ENCODE data around the gene SQOR. TPM values are rescaled to one million over a fixed set of nuclear protein-coding genes. Genes with fewer than 3 reads are reported as not detected.

The SQOR gene
- total RNA-seq, 1 experiment from 2014 or later, result 17.6 TPM

DNA sequence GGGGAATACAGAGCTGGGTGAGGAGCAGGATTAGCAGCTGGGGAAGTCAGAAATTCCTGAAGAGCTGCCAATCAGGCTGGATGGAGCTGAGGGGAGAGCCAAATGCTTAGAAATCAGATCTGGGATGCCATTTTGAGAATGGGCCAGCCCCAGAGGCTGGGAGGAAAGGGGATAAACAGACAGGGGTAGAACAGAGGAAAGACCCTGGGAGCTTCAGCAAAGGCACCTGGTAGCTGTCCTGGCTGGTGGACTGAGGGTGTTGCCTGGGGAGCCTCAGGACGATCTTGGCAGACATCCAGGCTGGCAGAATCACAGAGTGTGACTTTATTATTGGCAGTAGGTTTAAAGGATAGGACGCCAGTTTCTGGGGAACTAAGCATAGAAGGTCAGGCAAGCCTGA lies 97.8 kb downstream of the SQOR start:
- no peak for TF ChIP-seq EZH2 (IDR thresholded peaks at IDR 0.05)
- TF ChIP-seq ZFX (IDR thresholded peaks at IDR 0.05), result no peak
- no peak for TF ChIP-seq SP1 (IDR thresholded peaks at IDR 0.05; ENCODE audit: low read depth)
- TF ChIP-seq JUND (IDR thresholded peaks at IDR 0.05), result no peak
- Histone ChIP-seq H3K36me3 (ENCODE audit: control insufficient read depth in 1 of 2, insufficient read depth in 2 of 2, low read length in 2 of 2) (no peaks in the 10 kb centered on the region), H3K4me1 (ENCODE audit: control insufficient read depth in 1 of 2, insufficient read depth in 2 of 2, low read length in 2 of 2) (no peaks in the 10 kb centered on the region), H4K20me1 (ENCODE audit: insufficient read depth) (no peaks in the 10 kb centered on the region), H3K4me3 (replicated peaks in 1 of 2; ENCODE audit: low read depth in 1 of 2, low read length in 2 of 2) (no peak overlapping the region), H3K9me2 (ENCODE audit: insufficient read depth) (no peaks in the 10 kb centered on the region), H3K27ac (ENCODE audit: low read depth, low read length) (no peak overlapping the region), H2AFZ (ENCODE audit: low read depth, low read length, poor library complexity, severe bottlenecking) (no peak overlapping the region), H3K9me3 (ENCODE audit: control insufficient read depth in 1 of 2, insufficient read depth in 1 of 2, low read depth in 1 of 2, low read length in 2 of 2) (no peaks in the 10 kb centered on the region), H3K9ac (ENCODE audit: low read length) (no peak overlapping the region), H3K4me2 (ENCODE audit: low read length) (no peak overlapping the region), H3K79me2 (ENCODE audit: insufficient read depth, low read length) (no peaks in the 10 kb centered on the region), H3K27me3 (ENCODE audit: insufficient read depth, low read length) (peaks cover 59% of the 10 kb centered on the region)
- DNase-seq (ENCODE audit: low read depth, low spot score) (no peak), ATAC-seq (no peak)
- RAD21 ChIA-PET (ENCODE audit: low non-redundant PET in 1 of 2, low total read pairs in 2 of 2, uncharacterized antibody in 2 of 2, unreplicated experiment in 2 of 2), result no interaction called here
- CTCF ChIA-PET, result interaction anchor here (1.2 to 1.6 kb wide), 2 partner anchors 18 to 27 kb away, joined by 4 read pairs; no protein-coding TSS in a partner anchor
- intact Hi-C loops (cut with micrococcal nuclease), result no loop called here
- BruUV-seq (replicated peaks), result no TSS peak
- POLR2A ChIA-PET, result no interaction called here

DNA sequence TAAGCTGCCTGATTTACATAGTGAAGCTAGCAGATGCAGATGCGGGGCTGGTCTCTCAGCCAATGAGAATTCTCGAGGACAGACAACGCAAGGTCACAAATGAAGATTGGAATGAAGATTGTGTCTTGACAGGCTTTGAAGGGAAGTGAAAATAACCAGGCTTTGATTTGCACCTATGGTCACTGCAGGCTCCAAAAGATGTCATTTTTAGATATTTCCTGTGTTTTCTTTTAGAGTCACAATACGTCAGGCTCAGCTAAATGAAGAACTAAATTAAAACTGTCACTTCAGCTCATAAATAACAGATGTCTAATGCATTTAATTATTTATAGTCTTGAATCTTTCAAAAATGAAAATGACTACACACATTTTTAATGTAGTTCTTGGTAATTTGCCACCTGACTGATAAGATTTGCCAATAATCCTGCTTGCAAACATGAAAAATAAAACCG lies 99.5 kb downstream of the SQOR start:
- no peak overlapping the region for H3K4me3 ChIP-seq (replicated peaks in 1 of 2; ENCODE audit: low read depth in 1 of 2, low read length in 2 of 2)
- no peaks in the 10 kb centered on the region for H3K4me1 ChIP-seq (ENCODE audit: control insufficient read depth in 1 of 2, insufficient read depth in 2 of 2, low read length in 2 of 2)
- ATAC-seq (no peak), DNase-seq (ENCODE audit: low read depth, low spot score) (no peak)
- no peak overlapping the region for H2AFZ ChIP-seq (ENCODE audit: low read depth, low read length, poor library complexity, severe bottlenecking)
- ChIA-PET RAD21 (ENCODE audit: low non-redundant PET in 1 of 2, low total read pairs in 2 of 2, uncharacterized antibody in 2 of 2, unreplicated experiment in 2 of 2) (no interaction called here), CTCF (no interaction called here), POLR2A (no interaction called here)
- BruUV-seq (replicated peaks), result no TSS peak
- no peaks in the 10 kb centered on the region for H3K79me2 ChIP-seq (ENCODE audit: insufficient read depth, low read length)
- TF ChIP-seq ELF1 (IDR thresholded peaks at IDR 0.05; ENCODE audit: borderline replicate concordance, low read depth) (no peak), FOSL1 (IDR thresholded peaks at IDR 0.05; ENCODE audit: low read depth) (no peak), CBX3 (IDR thresholded peaks at IDR 0.05; ENCODE audit: low read depth) (no peak), SIN3A (IDR thresholded peaks at IDR 0.05; ENCODE audit: low read depth) (no peak), CEBPB (IDR thresholded peaks at IDR 0.05; ENCODE audit: low read depth) (no peak), EGR1 (IDR thresholded peaks at IDR 0.05; ENCODE audit: low read depth) (no peak), JUND (IDR thresholded peaks at IDR 0.05) (no peak), ZNF274 (IDR thresholded peaks at IDR 0.05; ENCODE audit: low read depth, low read length) (no peak), RAD21 (IDR thresholded peaks at IDR 0.05; ENCODE audit: low read depth) (no peak), EZH2phosphoT487 (IDR thresholded peaks at IDR 0.05; ENCODE audit: borderline replicate concordance) (no peak), POLR2AphosphoS5 (IDR thresholded peaks at IDR 0.05; ENCODE audit: low read depth, low read length) (no peak), SP1 (IDR thresholded peaks at IDR 0.05; ENCODE audit: low read depth) (no peak)
- TF ChIP-seq, protein P1, sequence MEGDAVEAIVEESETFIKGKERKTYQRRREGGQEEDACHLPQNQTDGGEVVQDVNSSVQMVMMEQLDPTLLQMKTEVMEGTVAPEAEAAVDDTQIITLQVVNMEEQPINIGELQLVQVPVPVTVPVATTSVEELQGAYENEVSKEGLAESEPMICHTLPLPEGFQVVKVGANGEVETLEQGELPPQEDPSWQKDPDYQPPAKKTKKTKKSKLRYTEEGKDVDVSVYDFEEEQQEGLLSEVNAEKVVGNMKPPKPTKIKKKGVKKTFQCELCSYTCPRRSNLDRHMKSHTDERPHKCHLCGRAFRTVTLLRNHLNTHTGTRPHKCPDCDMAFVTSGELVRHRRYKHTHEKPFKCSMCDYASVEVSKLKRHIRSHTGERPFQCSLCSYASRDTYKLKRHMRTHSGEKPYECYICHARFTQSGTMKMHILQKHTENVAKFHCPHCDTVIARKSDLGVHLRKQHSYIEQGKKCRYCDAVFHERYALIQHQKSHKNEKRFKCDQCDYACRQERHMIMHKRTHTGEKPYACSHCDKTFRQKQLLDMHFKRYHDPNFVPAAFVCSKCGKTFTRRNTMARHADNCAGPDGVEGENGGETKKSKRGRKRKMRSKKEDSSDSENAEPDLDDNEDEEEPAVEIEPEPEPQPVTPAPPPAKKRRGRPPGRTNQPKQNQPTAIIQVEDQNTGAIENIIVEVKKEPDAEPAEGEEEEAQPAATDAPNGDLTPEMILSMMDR (IDR thresholded peaks at IDR 0.05 in 2 of 3, conservative IDR thresholded peaks at IDR 0.05 in 1 of 3; ENCODE audit: borderline replicate concordance in 1 of 3, insufficient read depth in 1 of 3, low read depth in 2 of 3, low read length in 2 of 3), result no peak
- TF ChIP-seq, protein P2, sequence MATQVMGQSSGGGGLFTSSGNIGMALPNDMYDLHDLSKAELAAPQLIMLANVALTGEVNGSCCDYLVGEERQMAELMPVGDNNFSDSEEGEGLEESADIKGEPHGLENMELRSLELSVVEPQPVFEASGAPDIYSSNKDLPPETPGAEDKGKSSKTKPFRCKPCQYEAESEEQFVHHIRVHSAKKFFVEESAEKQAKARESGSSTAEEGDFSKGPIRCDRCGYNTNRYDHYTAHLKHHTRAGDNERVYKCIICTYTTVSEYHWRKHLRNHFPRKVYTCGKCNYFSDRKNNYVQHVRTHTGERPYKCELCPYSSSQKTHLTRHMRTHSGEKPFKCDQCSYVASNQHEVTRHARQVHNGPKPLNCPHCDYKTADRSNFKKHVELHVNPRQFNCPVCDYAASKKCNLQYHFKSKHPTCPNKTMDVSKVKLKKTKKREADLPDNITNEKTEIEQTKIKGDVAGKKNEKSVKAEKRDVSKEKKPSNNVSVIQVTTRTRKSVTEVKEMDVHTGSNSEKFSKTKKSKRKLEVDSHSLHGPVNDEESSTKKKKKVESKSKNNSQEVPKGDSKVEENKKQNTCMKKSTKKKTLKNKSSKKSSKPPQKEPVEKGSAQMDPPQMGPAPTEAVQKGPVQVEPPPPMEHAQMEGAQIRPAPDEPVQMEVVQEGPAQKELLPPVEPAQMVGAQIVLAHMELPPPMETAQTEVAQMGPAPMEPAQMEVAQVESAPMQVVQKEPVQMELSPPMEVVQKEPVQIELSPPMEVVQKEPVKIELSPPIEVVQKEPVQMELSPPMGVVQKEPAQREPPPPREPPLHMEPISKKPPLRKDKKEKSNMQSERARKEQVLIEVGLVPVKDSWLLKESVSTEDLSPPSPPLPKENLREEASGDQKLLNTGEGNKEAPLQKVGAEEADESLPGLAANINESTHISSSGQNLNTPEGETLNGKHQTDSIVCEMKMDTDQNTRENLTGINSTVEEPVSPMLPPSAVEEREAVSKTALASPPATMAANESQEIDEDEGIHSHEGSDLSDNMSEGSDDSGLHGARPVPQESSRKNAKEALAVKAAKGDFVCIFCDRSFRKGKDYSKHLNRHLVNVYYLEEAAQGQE (IDR thresholded peaks at IDR 0.05; ENCODE audit: low read depth), result no peak
- TF ChIP-seq, protein P3, sequence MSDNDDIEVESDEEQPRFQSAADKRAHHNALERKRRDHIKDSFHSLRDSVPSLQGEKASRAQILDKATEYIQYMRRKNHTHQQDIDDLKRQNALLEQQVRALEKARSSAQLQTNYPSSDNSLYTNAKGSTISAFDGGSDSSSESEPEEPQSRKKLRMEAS (IDR thresholded peaks at IDR 0.05), result no peak
- TF ChIP-seq, protein P4, sequence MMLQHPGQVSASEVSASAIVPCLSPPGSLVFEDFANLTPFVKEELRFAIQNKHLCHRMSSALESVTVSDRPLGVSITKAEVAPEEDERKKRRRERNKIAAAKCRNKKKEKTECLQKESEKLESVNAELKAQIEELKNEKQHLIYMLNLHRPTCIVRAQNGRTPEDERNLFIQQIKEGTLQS (IDR thresholded peaks at IDR 0.05), result no peak
- H3K36me3 ChIP-seq (ENCODE audit: control insufficient read depth in 1 of 2, insufficient read depth in 2 of 2, low read length in 2 of 2), result no peaks in the 10 kb centered on the region
- no peak overlapping the region for H3K9ac ChIP-seq (ENCODE audit: low read length)
- intact Hi-C loops (cut with micrococcal nuclease), result no loop called here
- H3K9me2 ChIP-seq (ENCODE audit: insufficient read depth), result no peaks in the 10 kb centered on the region
- peaks cover 60% of the 10 kb centered on the region for H3K27me3 ChIP-seq (ENCODE audit: insufficient read depth, low read length)
- no peaks in the 10 kb centered on the region for H3K9me3 ChIP-seq (ENCODE audit: control insufficient read depth in 1 of 2, insufficient read depth in 1 of 2, low read depth in 1 of 2, low read length in 2 of 2)
- H4K20me1 ChIP-seq (ENCODE audit: insufficient read depth), result no peaks in the 10 kb centered on the region
- H3K4me2 ChIP-seq (ENCODE audit: low read length), result no peak overlapping the region
- H3K27ac ChIP-seq (ENCODE audit: low read depth, low read length), result no peak overlapping the region
